H1 (cell line): Measurements from ENCODE around the gene KLHL40. TPM values are rescaled to one million over a fixed set of nuclear protein-coding genes. Genes with fewer than 3 reads are reported as not detected.
A peak's percentile ranks its signal among the peaks of the same experiment; 100 is the strongest.

Source experiments
- CTCF ChIA-PET: fragments of 300-600 bp; sonication (Branson Sonifier 250); formaldehyde crosslinking; loops from one replicate; lab custom pipeline; 2021; ENCODE audit not compliant: partially characterized antibody; lab: Charles Lee
- POLR2A ChIA-PET: fragments of 300-600 bp; sonication (Branson Sonifier 250); formaldehyde crosslinking; loops from one replicate; lab custom pipeline; 2021; ENCODE audit warnings: inconsistent platforms; ENCODE audit not compliant: partially characterized antibody; lab: Charles Lee
- DNase-seq, 2 experiments: peaks; one replicate each; pipeline versions ENCODE4 v3.0.0 to v3.0.0-alpha.2; 2010 to 2022; ENCODE audit warnings: low spot score in 2 of 2, low read depth in 1 of 2, mixed read lengths in 1 of 2
- FAIRE-seq: peaks from 2 replicates; lab custom pipeline; 2011; peaks lifted over from hg19 to GRCh38; lab: Jason Lieb, UNC
- H2AFZ ChIP-seq: 2 replicates; pipeline ENCODE4 v1.8.1; 2012; ENCODE audit warnings: low read length, inconsistent platforms
- H2AK5ac ChIP-seq: 2 replicates; pipeline ENCODE4 v1.6.1; 2013; ENCODE audit warnings: low read depth, low read length
- H2BK120ac ChIP-seq: replicated peaks from 2 replicates; pipeline ENCODE3; 2013; ENCODE audit warnings: low read depth, low read length, inconsistent platforms
- H2BK12ac ChIP-seq: 2 replicates; pipeline ENCODE4 v1.6.1; 2013; ENCODE audit warnings: low read depth, low read length
- H2BK15ac ChIP-seq: 2 replicates; pipeline ENCODE4 v1.6.1; 2013; ENCODE audit warnings: low read length
- H2BK20ac ChIP-seq: 2 replicates; pipeline ENCODE4 v1.6.1; 2013; ENCODE audit warnings: low read length
- H2BK5ac ChIP-seq: 2 replicates; pipeline ENCODE4 v1.6.1; 2013; ENCODE audit warnings: low read depth, low read length
- H3K14ac ChIP-seq: 2 replicates; pipeline ENCODE4 v1.6.1; 2013; ENCODE audit warnings: inconsistent platforms; ENCODE audit not compliant: insufficient read length
- H3K18ac ChIP-seq: 2 replicates; pipeline ENCODE4 v1.6.1; 2013; ENCODE audit warnings: low read length; ENCODE audit errors: extremely low read depth
- H3K23ac ChIP-seq: 2 replicates; pipeline ENCODE4 v1.6.1; 2013; ENCODE audit warnings: inconsistent platforms; ENCODE audit not compliant: insufficient read length
- H3K23me2 ChIP-seq: 2 replicates; pipeline ENCODE4 v1.6.1; 2013; ENCODE audit warnings: low read depth, low read length
- H3K27ac ChIP-seq: 2 replicates; pipeline ENCODE4 v1.6.1; 2011; ENCODE audit warnings: low read depth, low read length, inconsistent platforms
- H3K27me3 ChIP-seq, 4 experiments: replicated peaks in 1 of 4; 1 replicate in 1 of 4; 2 replicates in 3 of 4; pipeline versions ENCODE4 v1.6.1 to v1.8.1; 2011 to 2013; ENCODE audit warnings: low read length in 3 of 4, mild to moderate bottlenecking in 3 of 4, inconsistent platforms in 2 of 4, mixed read lengths in 2 of 4, moderate library complexity in 1 of 4; ENCODE audit not compliant: control insufficient read depth in 3 of 4, insufficient read depth in 3 of 4; ENCODE audit errors: extremely low read depth in 1 of 4
- H3K36me3 ChIP-seq, 4 experiments: 2 replicates each; pipeline versions ENCODE4 v1.6.1 to v1.8.1; 2011 to 2013; ENCODE audit warnings: mild to moderate bottlenecking in 4 of 4, low read length in 3 of 4, moderate library complexity in 2 of 4, control low read depth in 1 of 4, inconsistent platforms in 1 of 4; ENCODE audit not compliant: insufficient read depth in 4 of 4, control insufficient read depth in 2 of 4
- H3K4ac ChIP-seq: replicated peaks from 2 replicates; pipeline ENCODE3; 2013; ENCODE audit warnings: low read length, low read depth, mixed read lengths, inconsistent platforms; ENCODE audit not compliant: insufficient read length
- H3K4me1 ChIP-seq, 4 experiments: replicated peaks in 1 of 4; 1 replicate in 1 of 4; 2 replicates in 3 of 4; pipeline versions ENCODE4 v1.6.1 to v1.8.1; 2011 to 2013; ENCODE audit warnings: low read length in 3 of 4, inconsistent platforms in 2 of 4, mixed read lengths in 1 of 4; ENCODE audit not compliant: insufficient read depth in 4 of 4, control insufficient read depth in 3 of 4
- H3K4me2 ChIP-seq, 2 experiments: 2 replicates each; pipeline versions ENCODE4 v1.6.1 to v1.8.1; 2011 to 2013; ENCODE audit warnings: low read depth in 2 of 2, low read length in 2 of 2, control low read depth in 1 of 2, inconsistent platforms in 1 of 2, mild to moderate bottlenecking in 1 of 2; ENCODE audit not compliant: insufficient read depth in 1 of 2
- H3K4me3 ChIP-seq, 4 experiments: fragments of 200-600, 300-600 bp in 1 of 4; sonication (generic), shearing (Covaris generic), sonication (Bioruptor Twin) in 1 of 4; 2 replicates each; pipeline versions ENCODE4 v1.5.1 to v1.8.1; 2011 to 2016; ENCODE audit warnings: low read length in 4 of 4, low read depth in 3 of 4, control low read depth in 2 of 4, inconsistent platforms in 2 of 4, mild to moderate bottlenecking in 2 of 4, mixed read lengths in 1 of 4, moderate library complexity in 1 of 4; ENCODE audit not compliant: insufficient read depth in 2 of 4; ENCODE audit errors: extremely low read depth in 1 of 4
- H3K56ac ChIP-seq: replicated peaks from 2 replicates; pipeline ENCODE3; 2013; ENCODE audit warnings: low read depth, mild to moderate bottlenecking, mixed read lengths, low read length, inconsistent platforms; ENCODE audit not compliant: insufficient read length
- H3K79me1 ChIP-seq: 2 replicates; pipeline ENCODE4 v1.6.1; 2013; ENCODE audit warnings: low read depth, low read length, control low read depth
- H3K79me2 ChIP-seq, 2 experiments: 2 replicates each; pipeline versions ENCODE4 v1.6.1 to v1.8.1; 2012 to 2013; ENCODE audit warnings: low read length in 2 of 2, mild to moderate bottlenecking in 2 of 2, inconsistent platforms in 1 of 2; ENCODE audit not compliant: insufficient read depth in 2 of 2, control insufficient read depth in 1 of 2
- H3K9ac ChIP-seq, 4 experiments: replicated peaks in 1 of 4; 1 replicate in 1 of 4; 2 replicates in 3 of 4; pipeline versions ENCODE4 v1.6.1 to v1.8.1; 2011 to 2013; ENCODE audit warnings: low read depth in 3 of 4, low read length in 3 of 4, control low read depth in 2 of 4, mild to moderate bottlenecking in 2 of 4, moderate library complexity in 2 of 4, inconsistent platforms in 1 of 4; ENCODE audit errors: extremely low read depth in 1 of 4
- H3K9me3 ChIP-seq, 2 experiments: 2 replicates each; pipeline versions ENCODE4 v1.6.1 to v1.8.1; 2012 to 2013; ENCODE audit warnings: mild to moderate bottlenecking in 2 of 2, moderate library complexity in 2 of 2, control low read depth in 1 of 2, inconsistent platforms in 1 of 2, low read depth in 1 of 2, low read length in 1 of 2, mixed read lengths in 1 of 2; ENCODE audit not compliant: insufficient read depth in 2 of 2
- H4K20me1 ChIP-seq, 2 experiments: replicated peaks in 1 of 2; 2 replicates each; pipeline versions ENCODE3 to v1.8.1; 2011 to 2013; ENCODE audit warnings: inconsistent platforms in 2 of 2, low read length in 2 of 2, mild to moderate bottlenecking in 1 of 2; ENCODE audit not compliant: insufficient read depth in 2 of 2, control insufficient read depth in 1 of 2
- H4K5ac ChIP-seq: 2 replicates; pipeline ENCODE4 v1.6.1; 2013; ENCODE audit warnings: low read length, low read depth, mixed read lengths, inconsistent platforms; ENCODE audit not compliant: insufficient read length
- H4K8ac ChIP-seq: 2 replicates; pipeline ENCODE4 v1.8.0; 2013; ENCODE audit warnings: mild to moderate bottlenecking, moderate library complexity, low read length, inconsistent platforms; ENCODE audit not compliant: insufficient read depth; ENCODE audit errors: extremely low read depth
- H4K91ac ChIP-seq: replicated peaks from 2 replicates; pipeline ENCODE3; 2013; ENCODE audit warnings: low read length, mixed read lengths, inconsistent platforms; ENCODE audit not compliant: insufficient read length
- RAD21 ChIP-seq, 2 experiments: IDR thresholded peaks in 1 of 2; conservative IDR thresholded peaks in 1 of 2; 2 replicates each; pipeline ENCODE4 v1.6.1; 2011; ENCODE audit warnings: low read depth in 2 of 2, low read length in 2 of 2, improper control_type of control experiment in 1 of 2, inconsistent platforms in 1 of 2, mild to moderate bottlenecking in 1 of 2, moderate library complexity in 1 of 2
- SP1 ChIP-seq: IDR thresholded peaks from 2 replicates; pipeline ENCODE4 v1.6.1; 2011; ENCODE audit warnings: low read depth, low read length
- TAF1 ChIP-seq: IDR thresholded peaks from 2 replicates; pipeline ENCODE4 v1.6.1; 2011; ENCODE audit warnings: mild to moderate bottlenecking, low read depth, low read length
- WGBS, 2 experiments: shearing (Covaris generic) in 1 of 2; methylation state at CpG; one replicate each; pipeline versions ENCODE4 v1.1.6 to v1.1.7; 2013 to 2015; ENCODE audit warnings: low lambda C conversion rate in 2 of 2, mixed read lengths in 2 of 2, inconsistent platforms in 1 of 2, low coverage in 1 of 2, missing lambda C conversion rate in 1 of 2; ENCODE audit not compliant: insufficient replicate concordance in 2 of 2, insufficient coverage in 1 of 2, insufficient read length in 1 of 2; ENCODE audit errors: extremely low coverage in 1 of 2, missing lambda C conversion rate in 1 of 2; 5-methylcytosine and 5-hydroxymethylcytosine counted together
- polyA plus RNA-seq, 7 experiments: library from polyadenylated mRNA; depleted of rRNA in 3 of 7; stranded (reverse) in 5 of 7; unstranded in 2 of 7; fragments of >200 nt in 5 of 7; fragments of 200-250 nt in 2 of 7; gene quantifications; 1 replicate in 5 of 7; 2 replicates in 1 of 7; 4 replicates in 1 of 7; pipeline versions ENCODE4 v1.2.1 to v1.2.3, GENCODE V29; 2011 to 2013; ENCODE audit warnings: missing spikeins in 2 of 7, mixed read lengths in 2 of 7
- total RNA-seq: library from RNA; stranded (reverse); fragmentation: NEBNext Ultra II Directional; extraction: Animal tissue kit (Norgen Biotek cat#: 25700); gene quantifications from 2 replicates; pipeline ENCODE4 v1.2.1, GENCODE V29; 2021
- TF ChIP-seq, protein P1 (sequence below): IDR thresholded peaks from 2 replicates; pipeline ENCODE4 v1.6.1; 2012; ENCODE audit warnings: inconsistent platforms

The KLHL40 gene
- total and polyA plus RNA-seq, 2 of the 8 experiments (the other 6 are each of a cell fraction or from before 2014, with no cell fraction given), result 0.02 TPM; not detected in 1

DNA sequence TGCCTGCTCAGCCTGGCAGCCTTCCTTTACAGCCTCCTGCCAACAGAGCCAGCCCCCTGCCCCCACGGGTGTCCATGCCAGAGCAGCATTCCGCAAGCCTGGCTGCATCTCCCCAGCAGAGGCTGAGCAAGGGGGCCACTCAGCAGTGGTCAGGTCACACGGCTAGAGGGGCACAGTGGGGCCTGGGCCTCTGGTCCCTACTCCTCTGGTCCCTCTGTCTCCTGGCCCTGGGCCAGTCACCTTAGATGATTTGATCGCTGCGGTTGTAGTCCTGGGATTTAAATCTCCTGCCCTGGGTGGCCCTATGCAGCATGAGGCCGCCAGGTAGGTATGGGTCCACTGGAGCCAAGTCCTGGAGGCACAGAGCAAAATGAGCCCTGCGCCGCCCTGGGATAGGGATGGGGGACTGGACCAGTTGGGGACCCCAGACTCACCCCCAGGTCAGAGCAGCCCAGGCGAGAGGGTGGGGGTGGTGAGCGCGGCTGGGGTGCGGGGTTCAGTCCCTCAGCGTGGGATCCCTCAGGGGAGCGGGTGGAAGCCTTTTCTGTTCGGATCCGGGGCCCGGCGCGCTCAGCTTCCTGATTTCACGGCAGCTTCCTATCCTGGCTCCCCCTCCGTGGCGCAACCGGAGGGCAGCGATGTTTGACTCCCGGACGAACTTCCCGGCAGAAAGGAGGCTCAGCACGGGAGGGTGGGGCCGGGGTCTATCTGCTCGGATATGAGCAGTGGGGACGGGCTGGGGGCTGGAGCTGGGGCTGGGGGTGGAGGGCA is 31.6 kb upstream of the KLHL40 start, which contains the start of gene ZBTB47:
ZBTB47 (plus strand) TSS at position 138 of the 771 bp plus-strand sequence. CDS start 4,659 bp downstream, outside the sequence.
- WGBS, 2 experiments, result 30% methylated on average over 9 of the region's 31 CpGs; no CpG with 5 or more reads in 1 of the 2 experiments
- Histone ChIP-seq H3K4ac (no peak within 1 kb of the TSS), H2BK20ac (0 out of 2 replicates have a peak within 1 kb of the TSS, but pooled peaks have one; percentile 0), H3K56ac (peak within 1 kb of the TSS; percentile 50), H3K9ac (peak within 1 kb of the TSS; percentile 21 to 92 (median 71); a peak in 6 of 7 replicates), H2BK5ac (peak within 1 kb of the TSS; percentile 66), H3K4me3 (peak within 1 kb of the TSS; percentile 48 to 74 (median 52)), H3K14ac (no peak within 1 kb of the TSS), H3K27ac (no peak within 1 kb of the TSS; the same call in 1 of the 2 replicates), H4K91ac (peak within 1 kb of the TSS; percentile 58), H3K23ac (no peak within 1 kb of the TSS), H3K4me1 (peaks cover 6 to 35% (median 29%) of the 10 kb centered on the region in 4 experiments), H3K27me3 (no peaks in the 10 kb centered on the region), H4K5ac (no peak within 1 kb of the TSS), H2AFZ (no peak within 1 kb of the TSS), H4K20me1 (peaks cover 0 to 2% of the 10 kb centered on the region in 2 experiments), H3K9me3 (no peaks in the 10 kb centered on the region), H3K4me2 (peak within 1 kb of the TSS; percentile 53 to 91), H3K23me2 (peaks cover 3% of the 10 kb centered on the region; the same call in 1 of the 2 replicates), H2BK12ac (peak within 1 kb of the TSS; percentile 56; the same call in 1 of the 2 replicates), H2BK120ac (no peak within 1 kb of the TSS), H3K36me3 (peaks cover 0 to 3% (median under 1%) of the 10 kb centered on the region in 4 experiments; a peak in 3 of 8 replicates), H3K79me2 (no peaks in the 10 kb centered on the region), H3K79me1 (0 out of 2 replicates have a peak, but pooled peaks cover 2% of the 10 kb centered on the region), H4K8ac (peak within 1 kb of the TSS; percentile 87), H2AK5ac (peak within 1 kb of the TSS; percentile 7; the same call in 1 of the 2 replicates), H3K18ac (peak within 1 kb of the TSS; percentile 90), H2BK15ac (peak within 1 kb of the TSS; percentile 97)
- FAIRE-seq (no peak), DNase-seq (peak in 1 of 2 experiments; percentile 58)
- ChIA-PET CTCF (interaction anchor here (0.8 to 2.0 kb wide), 6 partner anchors 26 to 104 kb away, joined by 3 to 7 read pairs (median 3); no protein-coding TSS in a partner anchor), POLR2A (interaction anchor here (0.9 to 3.3 kb wide), 5 partner anchors 12 to 96 kb away, joined by 3 to 13 read pairs (median 4); partner anchors contain the start of gene NKTR)
- no peak for TF ChIP-seq TAF1
- TF ChIP-seq, protein P1, sequence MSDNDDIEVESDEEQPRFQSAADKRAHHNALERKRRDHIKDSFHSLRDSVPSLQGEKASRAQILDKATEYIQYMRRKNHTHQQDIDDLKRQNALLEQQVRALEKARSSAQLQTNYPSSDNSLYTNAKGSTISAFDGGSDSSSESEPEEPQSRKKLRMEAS, result no peak
- no peak for TF ChIP-seq SP1
- TF ChIP-seq RAD21 (IDR thresholded peaks at IDR 0.05 in 1 of 2, conservative IDR thresholded peaks at IDR 0.05 in 1 of 2; ENCODE audit: low read depth in 2 of 2, low read length in 2 of 2), result no peak
